ENCODE measurements around the gene STAC3.

DNA sequence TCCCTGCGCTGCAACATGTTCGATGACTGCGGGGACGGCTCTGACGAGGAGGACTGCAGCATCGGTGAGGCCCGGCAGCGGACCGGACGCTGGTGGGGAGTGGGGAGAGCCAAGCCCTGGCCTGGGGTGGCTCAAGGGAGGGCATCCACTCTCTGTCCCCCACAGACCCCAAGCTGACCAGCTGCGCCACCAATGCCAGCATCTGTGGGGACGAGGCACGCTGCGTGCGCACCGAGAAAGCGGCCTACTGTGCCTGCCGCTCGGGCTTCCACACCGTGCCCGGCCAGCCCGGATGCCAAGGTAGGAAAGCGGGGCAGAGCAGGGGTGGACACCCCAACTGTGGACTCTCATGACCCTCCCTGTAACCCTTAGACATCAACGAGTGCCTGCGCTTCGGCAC, 45.8 kb downstream of the STAC3 start:
- TF ChIP-seq, protein P1, sequence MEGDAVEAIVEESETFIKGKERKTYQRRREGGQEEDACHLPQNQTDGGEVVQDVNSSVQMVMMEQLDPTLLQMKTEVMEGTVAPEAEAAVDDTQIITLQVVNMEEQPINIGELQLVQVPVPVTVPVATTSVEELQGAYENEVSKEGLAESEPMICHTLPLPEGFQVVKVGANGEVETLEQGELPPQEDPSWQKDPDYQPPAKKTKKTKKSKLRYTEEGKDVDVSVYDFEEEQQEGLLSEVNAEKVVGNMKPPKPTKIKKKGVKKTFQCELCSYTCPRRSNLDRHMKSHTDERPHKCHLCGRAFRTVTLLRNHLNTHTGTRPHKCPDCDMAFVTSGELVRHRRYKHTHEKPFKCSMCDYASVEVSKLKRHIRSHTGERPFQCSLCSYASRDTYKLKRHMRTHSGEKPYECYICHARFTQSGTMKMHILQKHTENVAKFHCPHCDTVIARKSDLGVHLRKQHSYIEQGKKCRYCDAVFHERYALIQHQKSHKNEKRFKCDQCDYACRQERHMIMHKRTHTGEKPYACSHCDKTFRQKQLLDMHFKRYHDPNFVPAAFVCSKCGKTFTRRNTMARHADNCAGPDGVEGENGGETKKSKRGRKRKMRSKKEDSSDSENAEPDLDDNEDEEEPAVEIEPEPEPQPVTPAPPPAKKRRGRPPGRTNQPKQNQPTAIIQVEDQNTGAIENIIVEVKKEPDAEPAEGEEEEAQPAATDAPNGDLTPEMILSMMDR (IDR thresholded peaks at IDR 0.05; ENCODE audit: insufficient read depth, low read depth, low read length) = no peak
- TF ChIP-seq EZH2 (IDR thresholded peaks at IDR 0.05; ENCODE audit: insufficient read depth, low read length) = no peak

Data from astrocyte (in vitro differentiated cells and primary cell).